ENCODE data around the gene ETS2. TPM values are rescaled to one million over a fixed set of nuclear protein-coding genes. Genes with fewer than 3 reads are reported as not detected.

The ETS2 gene
- total RNA-seq, 1 donor from 2014 or later = 40.9 TPM

- DNase-seq (ENCODE audit: low spot score) (peak; percentile 21), ATAC-seq (no peak)
These were observed 46.5 kb downstream of the ETS2 start for GRCh38 chr21:38852278-38852677.

DNA sequence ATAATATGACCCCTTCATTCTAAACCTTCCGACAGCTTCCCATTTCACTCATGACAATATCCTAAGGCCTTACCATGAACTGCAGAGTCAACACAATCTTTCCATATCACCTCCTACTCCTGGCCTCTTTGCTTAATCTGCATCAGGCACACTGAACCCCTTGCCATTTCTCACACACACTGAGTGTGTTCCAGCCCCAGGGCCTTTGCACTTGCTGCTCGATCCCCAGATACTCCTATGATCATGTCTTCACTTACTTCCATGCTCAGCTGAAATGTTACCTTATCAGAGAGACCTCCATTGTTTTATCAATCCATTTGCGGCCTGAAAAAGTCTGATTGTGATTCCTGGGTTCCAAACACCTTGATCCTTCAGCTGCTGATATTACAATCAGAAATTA is 47.0 kb downstream of the ETS2 start:
- ATAC-seq = no peak
- peak; percentile 12 for DNase-seq (ENCODE audit: low spot score)

- ATAC-seq = peak; percentile 86
These were observed 47.7 kb downstream of the ETS2 start for GRCh38 chr21:38853421-38853919.

GRCh38 chr21:38857152-38857825 is 51.6 kb downstream of the ETS2 start:
- no peak for ATAC-seq
- no peak for DNase-seq (ENCODE audit: low spot score)

More at GRCh38 chr21:38853421-38853919, 47.7 kb downstream of the ETS2 start:
- DNase-seq (ENCODE audit: low spot score) = peak; percentile 64

DNA sequence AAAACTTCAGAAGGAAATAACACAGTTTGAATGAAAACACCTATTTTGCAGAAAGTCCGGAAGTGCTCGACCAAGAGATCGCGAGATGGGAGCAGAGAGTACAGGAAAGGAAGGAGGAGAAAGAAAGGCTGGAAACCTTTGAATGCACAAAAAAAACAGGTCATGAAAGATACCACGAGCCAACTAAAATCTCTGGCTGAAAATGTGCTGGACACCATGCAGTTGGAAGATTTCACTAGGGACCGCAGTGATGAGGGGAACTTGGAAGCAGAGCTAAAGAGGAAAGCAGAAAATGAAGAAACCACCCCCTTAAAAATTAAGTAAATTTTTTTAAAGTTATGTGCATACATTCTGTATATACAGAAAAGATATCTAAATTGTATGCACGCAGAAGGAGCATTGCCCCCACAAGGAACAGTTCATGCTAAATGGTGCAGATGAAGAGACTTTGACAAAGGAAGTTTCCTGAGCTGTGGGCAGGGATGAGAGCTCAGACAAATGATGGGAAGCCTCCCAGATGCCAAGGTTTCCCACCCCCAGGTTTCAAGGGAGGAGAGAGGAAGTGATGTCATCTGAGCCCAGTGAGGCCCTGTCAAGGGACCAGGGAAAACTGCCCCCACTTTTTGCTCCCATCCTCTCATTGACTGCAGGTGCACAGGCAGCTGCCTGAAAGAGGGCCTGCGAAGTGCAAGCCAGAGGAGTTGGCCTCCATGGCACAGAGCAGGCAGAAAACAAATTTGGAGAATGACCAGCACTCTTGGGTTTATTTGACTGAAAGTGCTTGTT is 52.5 kb downstream of the ETS2 start:
- DNase-seq (ENCODE audit: low spot score) (no peak), ATAC-seq (no peak)

DNA sequence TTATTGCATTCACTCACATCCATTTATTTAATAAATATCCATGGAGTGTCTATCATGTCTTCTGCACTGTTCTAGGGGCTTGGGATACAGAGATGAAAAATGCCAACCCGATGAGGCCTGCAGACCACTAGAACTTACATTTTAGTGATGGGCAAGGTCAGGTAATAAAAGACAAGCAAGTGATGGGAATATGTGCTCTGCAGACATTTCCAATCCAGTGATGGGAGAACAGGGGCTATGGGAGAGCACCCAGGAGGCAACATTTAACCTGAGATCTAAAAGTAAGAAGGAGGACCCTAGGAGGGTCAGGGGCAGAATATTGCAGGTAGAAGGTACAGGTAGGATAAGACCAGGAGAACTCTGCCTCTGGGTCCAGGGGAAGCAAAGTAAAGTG is 53.1 kb downstream of the ETS2 start:
- DNase-seq (ENCODE audit: low spot score) (no peak), ATAC-seq (no peak)

GRCh38 chr21:38859852-38860251 is 54.1 kb downstream of the ETS2 start:
- DNase-seq (ENCODE audit: low spot score) = peak; percentile 8
- ATAC-seq = no peak

GRCh38 chr21:38861056-38861455 is 55.3 kb downstream of the ETS2 start:
- no peak for ATAC-seq
- DNase-seq (ENCODE audit: low spot score) = no peak

DNA sequence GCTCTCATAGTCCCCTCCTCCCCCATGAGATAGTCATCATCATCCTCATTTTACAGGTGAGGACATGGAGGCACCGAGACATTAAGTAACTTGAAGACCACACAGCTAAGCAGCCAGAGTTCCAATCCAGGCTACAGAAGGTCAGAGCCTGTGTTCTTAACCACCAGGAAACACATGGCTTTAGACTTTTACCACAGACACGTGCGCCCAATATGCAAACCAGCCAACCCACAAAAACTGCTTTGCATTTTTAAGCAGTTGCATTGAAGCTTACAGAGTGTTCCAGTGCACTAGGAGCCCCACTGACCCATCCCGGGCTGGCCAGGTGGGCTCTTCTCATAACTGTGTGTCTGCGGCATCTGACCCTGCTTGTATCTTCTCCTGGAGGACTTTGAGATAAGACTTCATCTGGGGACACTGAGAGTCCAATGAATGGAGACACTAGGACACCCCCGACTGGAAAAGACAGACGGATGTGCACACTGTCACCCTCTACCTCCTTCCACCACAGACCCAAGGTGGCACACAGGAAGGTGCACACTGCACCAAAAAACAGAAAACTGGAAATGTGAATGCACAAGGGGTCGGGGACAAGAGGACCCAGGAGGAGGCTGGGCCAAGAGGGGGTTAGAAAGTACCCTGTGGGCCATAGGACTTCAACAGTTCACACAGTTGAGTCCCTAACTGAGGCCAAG is 56.4 kb downstream of the ETS2 start:
- ATAC-seq (no peak), DNase-seq (ENCODE audit: low spot score) (no peak)

GRCh38 chr21:38863291-38863690 is 57.6 kb downstream of the ETS2 start:
- no peak for ATAC-seq
- no peak for DNase-seq (ENCODE audit: low spot score)

- ATAC-seq (no peak), DNase-seq (ENCODE audit: low spot score) (no peak)
These were observed 58.2 kb downstream of the ETS2 start for GRCh38 chr21:38863843-38864363.

DNA sequence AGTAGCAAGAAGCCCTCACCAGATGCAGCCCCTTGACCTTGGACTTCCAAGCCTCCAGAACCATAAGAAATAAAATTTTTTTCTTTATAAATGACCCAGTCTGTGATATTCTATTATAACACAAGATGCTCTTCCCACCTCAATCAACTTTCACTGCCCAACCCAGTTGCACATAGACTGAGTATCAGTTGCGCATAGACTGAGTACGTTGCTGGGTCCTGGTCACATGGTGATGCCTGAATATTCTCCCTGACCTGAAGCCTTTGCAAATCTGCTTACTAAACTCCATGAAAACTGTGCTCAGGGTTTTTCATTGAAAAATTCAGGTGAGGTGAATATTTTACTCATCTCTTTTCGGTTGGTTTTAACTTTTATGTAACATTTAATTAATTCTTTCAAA is 59.2 kb downstream of the ETS2 start:
- ATAC-seq (no peak), DNase-seq (ENCODE audit: low spot score) (no peak)

DNA sequence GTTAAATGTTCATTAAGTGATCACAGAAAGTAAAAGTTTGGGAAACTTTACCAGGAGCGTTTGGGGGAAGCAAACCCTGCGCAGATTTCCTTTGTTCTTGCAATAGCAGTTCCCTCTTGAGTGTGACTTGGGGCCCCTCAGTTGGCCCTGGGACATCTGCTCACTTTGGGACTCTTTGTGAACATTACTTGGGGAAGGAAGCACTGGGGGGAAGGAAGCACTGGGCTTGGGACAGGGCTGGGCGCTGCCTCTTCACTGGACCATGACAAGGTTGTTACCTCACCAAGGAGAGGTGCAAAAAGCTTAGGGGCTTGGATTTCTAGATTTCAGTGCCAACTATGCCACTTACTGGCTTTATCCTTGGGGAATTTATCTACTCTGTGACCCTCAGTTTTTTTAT is 63.5 kb downstream of the ETS2 start:
- peak; percentile 33 for ATAC-seq
- DNase-seq (ENCODE audit: low spot score) = no peak

DNA sequence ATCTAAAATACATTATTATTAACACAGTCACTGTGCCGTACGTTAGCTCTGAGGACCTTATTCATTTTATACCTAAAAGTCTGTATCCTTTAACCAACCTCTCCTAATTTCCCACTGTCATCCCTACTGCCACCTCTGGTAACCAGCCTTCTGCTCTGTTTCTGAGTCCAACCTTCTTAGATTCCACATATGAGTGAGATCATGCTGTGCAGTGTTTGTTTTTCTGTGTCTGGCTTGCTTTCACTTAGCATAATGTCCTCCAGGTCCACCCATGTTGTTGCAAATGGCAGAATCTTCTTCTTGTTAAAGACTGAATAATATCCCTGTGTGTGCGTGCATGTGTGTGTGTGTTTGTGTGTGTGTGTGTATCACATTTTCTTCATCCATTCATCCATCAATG is 64.2 kb downstream of the ETS2 start:
- no peak for DNase-seq (ENCODE audit: low spot score)
- peak; percentile 64 for ATAC-seq

Measured in left lobe of liver (tissue), 2 donors.